HG02852 (cell line): Measurements from ENCODE around the gene HINT3.
A peak's percentile ranks its signal among the peaks of the same experiment; 100 is the strongest.
"Not testable (repeated sequence)": the region's sequence is repeated elsewhere in the genome, so short reads cannot be mapped to it uniquely, and the experiment has no call there.

Source experiments
- ATAC-seq: cut with Tn5 transposase; IDR thresholded peaks from one replicate; pipeline ENCODE4 v1.9.1; 2021; ENCODE audit warnings: mild to moderate bottlenecking, moderate library complexity; ENCODE audit not compliant: unreplicated experiment

The HINT3 gene

GRCh38 chr6:125959041-125959440 lies 2.5 kb downstream of the HINT3 start:
- ATAC-seq = no peak

- no peak for ATAC-seq
Observed at GRCh38 chr6:125961117-125961516, 4.5 kb downstream of the HINT3 start.

- no peak for ATAC-seq
Observed at GRCh38 chr6:125962900-125963497, 6.4 kb downstream of the HINT3 start.

- no peak for ATAC-seq
Observed at GRCh38 chr6:125963817-125964216, 7.2 kb downstream of the HINT3 start.

GRCh38 chr6:125966569-125966968 lies 10.0 kb downstream of the HINT3 start:
- no peak for ATAC-seq

- no peak for ATAC-seq
Observed at GRCh38 chr6:125968493-125968892, 11.9 kb downstream of the HINT3 start.

GRCh38 chr6:125970760-125971159 lies 14.2 kb downstream of the HINT3 start:
- ATAC-seq = no peak

- ATAC-seq = not testable (repeated sequence)
Observed at GRCh38 chr6:125972478-125972877, 15.9 kb downstream of the HINT3 start.

GRCh38 chr6:125974214-125974866 lies 17.8 kb downstream of the HINT3 start:
- ATAC-seq = peak; percentile 84

- ATAC-seq = no peak
Observed at GRCh38 chr6:125979101-125979500, 22.5 kb downstream of the HINT3 start.

- no peak for ATAC-seq
Observed at GRCh38 chr6:125981571-125982185, 25.1 kb downstream of the HINT3 start.

- ATAC-seq = no peak
Observed at GRCh38 chr6:125983246-125983945, 26.8 kb downstream of the HINT3 start.

GRCh38 chr6:125984311-125984710 lies 27.7 kb downstream of the HINT3 start:
- ATAC-seq = no peak

GRCh38 chr6:125985522-125985921 lies 29.0 kb downstream of the HINT3 start:
- ATAC-seq = no peak

- no peak for ATAC-seq
Observed at GRCh38 chr6:125985979-125986300, 29.4 kb downstream of the HINT3 start.

GRCh38 chr6:125986301-125987025 lies 29.9 kb downstream of the HINT3 start, which contains the start of gene TRMT11:
Gene TRMT11 (plus strand): TSS chr6:125986540. CDS start chr6:125986551, 11 bp downstream.
- ATAC-seq = peak; percentile 98

GRCh38 chr6:125987026-125987617 lies 30.6 kb downstream of the HINT3 start:
- ATAC-seq = peak; percentile 27

GRCh38 chr6:125988280-125988679 lies 31.7 kb downstream of the HINT3 start:
- ATAC-seq = no peak

GRCh38 chr6:125989631-125990030 lies 33.1 kb downstream of the HINT3 start:
- ATAC-seq = no peak

GRCh38 chr6:125991653-125992052 lies 35.1 kb downstream of the HINT3 start:
- no peak for ATAC-seq
